Measurements from ENCODE around the gene GDF15.

GDF15 gene

DNA sequence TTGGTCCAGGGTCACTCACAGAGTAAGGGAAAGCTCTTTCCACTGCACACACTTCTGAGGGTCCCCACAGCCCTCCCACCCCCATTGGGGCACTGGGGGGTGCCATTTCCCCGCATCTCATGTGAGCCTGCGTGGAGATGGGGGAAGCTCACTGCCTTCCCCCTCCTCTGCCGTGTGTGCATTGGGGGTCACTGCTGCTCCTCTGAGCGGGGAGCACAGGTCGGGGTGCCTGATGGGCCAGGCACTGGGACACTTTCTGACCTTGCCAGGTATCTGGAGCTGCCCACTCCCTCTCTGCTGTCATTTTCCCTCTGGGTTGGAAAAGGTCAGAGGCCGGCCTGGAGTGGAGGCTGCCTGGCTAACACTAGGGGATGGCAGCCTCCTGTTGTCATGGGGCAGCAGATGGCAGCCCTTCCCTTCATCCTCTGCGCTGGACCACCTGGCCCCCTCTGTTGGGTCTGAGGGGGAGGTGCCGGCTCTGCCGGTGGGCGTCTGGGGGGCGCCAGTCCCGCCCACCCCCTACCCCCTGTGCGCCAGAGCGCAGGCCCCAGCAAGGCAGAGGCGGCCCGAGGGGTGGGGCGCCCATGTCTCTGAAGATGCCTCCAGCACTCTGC is 42.3 kb downstream of the GDF15 start:
- no peaks in the 10 kb centered on the region for H3K9me2 ChIP-seq (replicated peaks; ENCODE audit: insufficient read depth, low read length)
- no peak for TF ChIP-seq CTCF (IDR thresholded peaks at IDR 0.05; ENCODE audit: insufficient read depth, low read length, poor library complexity, severe bottlenecking)
- TF ChIP-seq EZH2phosphoT487 (conservative IDR thresholded peaks at IDR 0.05; ENCODE audit: low read length) = no peak
- H2AFZ ChIP-seq (ENCODE audit: low read depth, low read length, severe bottlenecking) = no peak overlapping the region
- H4K20me1 ChIP-seq (ENCODE audit: low read depth, low read length) = no peaks in the 10 kb centered on the region
- peak overlapping the region; percentile 52 for H3K4me2 ChIP-seq (ENCODE audit: low read depth, low read length, poor library complexity, severe bottlenecking)
- no peak overlapping the region for H3K9ac ChIP-seq (ENCODE audit: low read length)
- H3K27me3 ChIP-seq (ENCODE audit: low read length) = no peaks in the 10 kb centered on the region
- H3K36me3 ChIP-seq (ENCODE audit: low read length) = no peaks in the 10 kb centered on the region
- H3K4me3 ChIP-seq (ENCODE audit: insufficient read depth, low read length, poor library complexity, severe bottlenecking) = no peak overlapping the region
- H3F3A ChIP-seq (ENCODE audit: insufficient read depth) = no peaks in the 10 kb centered on the region
- no peak overlapping the region for H3K27ac ChIP-seq (ENCODE audit: low read depth, low read length)
- H3K9me3 ChIP-seq (ENCODE audit: insufficient read depth, low read length) = no peaks in the 10 kb centered on the region
- H3K79me2 ChIP-seq (ENCODE audit: insufficient read depth, low read length) = no peaks in the 10 kb centered on the region

GRCh38 chr19:18428787-18429674 is 43.1 kb downstream of the GDF15 start:
- no peaks in the 10 kb centered on the region for H3K79me2 ChIP-seq (ENCODE audit: insufficient read depth, low read length)
- no peaks in the 10 kb centered on the region for H3K9me3 ChIP-seq (ENCODE audit: insufficient read depth, low read length)
- H3K36me3 ChIP-seq (ENCODE audit: low read length) = no peaks in the 10 kb centered on the region
- no peaks in the 10 kb centered on the region for H3K9me2 ChIP-seq (replicated peaks; ENCODE audit: insufficient read depth, low read length)
- H3F3A ChIP-seq (ENCODE audit: insufficient read depth) = no peaks in the 10 kb centered on the region
- no peaks in the 10 kb centered on the region for H3K27me3 ChIP-seq (ENCODE audit: low read length)
- H4K20me1 ChIP-seq (ENCODE audit: low read depth, low read length) = no peaks in the 10 kb centered on the region
- H3K27ac ChIP-seq (ENCODE audit: low read depth, low read length) = no peak overlapping the region
- TF ChIP-seq EZH2phosphoT487 (conservative IDR thresholded peaks at IDR 0.05; ENCODE audit: low read length) = no peak
- peak overlapping the region; percentile 2 for H3K4me3 ChIP-seq (ENCODE audit: insufficient read depth, low read length, poor library complexity, severe bottlenecking)
- no peak overlapping the region for H3K9ac ChIP-seq (ENCODE audit: low read length)
- H3K4me2 ChIP-seq (ENCODE audit: low read depth, low read length, poor library complexity, severe bottlenecking) = peak overlapping the region; percentile 52
- no peak overlapping the region for H2AFZ ChIP-seq (ENCODE audit: low read depth, low read length, severe bottlenecking)

DNA sequence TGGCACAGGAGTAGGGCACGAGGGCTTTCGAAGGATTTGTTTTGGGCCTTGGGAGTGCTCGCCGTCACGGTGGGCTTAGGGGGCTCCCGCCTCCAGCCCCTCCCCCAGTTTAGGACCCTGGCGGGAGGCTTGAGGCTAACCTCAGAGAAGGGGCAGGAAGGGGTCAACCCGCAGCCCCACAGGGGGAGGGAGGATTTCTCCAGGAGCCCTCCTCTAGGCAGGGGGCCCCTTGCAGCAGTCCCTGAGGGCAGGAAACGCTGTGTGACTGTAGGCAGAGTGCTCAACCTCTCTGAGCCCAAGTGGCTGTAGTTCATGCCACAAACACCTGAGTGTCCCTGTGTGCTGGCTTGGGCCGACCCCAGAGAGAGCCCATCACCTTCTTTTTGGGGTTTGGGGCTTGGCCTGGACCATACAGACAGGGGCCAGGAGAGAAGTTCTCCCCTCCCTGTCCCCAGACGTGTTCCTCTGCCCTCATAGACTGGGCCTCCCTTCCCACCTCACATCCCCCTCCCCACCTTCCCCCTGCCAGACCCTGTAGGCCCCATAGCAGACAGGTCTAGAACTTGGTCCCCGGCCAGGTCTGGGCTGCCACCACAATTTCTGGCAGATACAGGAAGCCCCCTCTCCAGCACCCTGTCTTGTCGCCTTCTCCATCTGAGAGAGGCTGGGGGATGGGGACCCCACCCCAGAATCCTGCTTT is 43.9 kb downstream of the GDF15 start:
- Histone ChIP-seq H4K20me1 (ENCODE audit: low read depth, low read length) (no peaks in the 10 kb centered on the region), H3K4me2 (ENCODE audit: low read depth, low read length, poor library complexity, severe bottlenecking) (peak overlapping the region; percentile 52), H3K27ac (ENCODE audit: low read depth, low read length) (no peak overlapping the region), H2AFZ (ENCODE audit: low read depth, low read length, severe bottlenecking) (no peak overlapping the region), H3K79me2 (ENCODE audit: insufficient read depth, low read length) (no peaks in the 10 kb centered on the region), H3K9me2 (replicated peaks; ENCODE audit: insufficient read depth, low read length) (no peaks in the 10 kb centered on the region), H3K36me3 (ENCODE audit: low read length) (no peaks in the 10 kb centered on the region), H3K9ac (ENCODE audit: low read length) (no peak overlapping the region), H3K9me3 (ENCODE audit: insufficient read depth, low read length) (no peaks in the 10 kb centered on the region), H3K4me3 (ENCODE audit: insufficient read depth, low read length, poor library complexity, severe bottlenecking) (no peak overlapping the region), H3F3A (ENCODE audit: insufficient read depth) (no peaks in the 10 kb centered on the region), H3K27me3 (ENCODE audit: low read length) (no peaks in the 10 kb centered on the region)
- no peak for TF ChIP-seq CTCF (IDR thresholded peaks at IDR 0.05; ENCODE audit: insufficient read depth, low read length, poor library complexity, severe bottlenecking)
- TF ChIP-seq EZH2phosphoT487 (conservative IDR thresholded peaks at IDR 0.05; ENCODE audit: low read length) = no peak
